ENCODE data around the gene CRY2. TPM values are rescaled to one million over a fixed set of nuclear protein-coding genes. Genes with fewer than 3 reads are reported as not detected.
"Not testable (repeated sequence)": the region's sequence is repeated elsewhere in the genome, so short reads cannot be mapped to it uniquely, and the experiment has no call there.

The CRY2 gene
- total RNA-seq, 2 donors from 2014 or later: 19.8 to 20.1 TPM

DNA sequence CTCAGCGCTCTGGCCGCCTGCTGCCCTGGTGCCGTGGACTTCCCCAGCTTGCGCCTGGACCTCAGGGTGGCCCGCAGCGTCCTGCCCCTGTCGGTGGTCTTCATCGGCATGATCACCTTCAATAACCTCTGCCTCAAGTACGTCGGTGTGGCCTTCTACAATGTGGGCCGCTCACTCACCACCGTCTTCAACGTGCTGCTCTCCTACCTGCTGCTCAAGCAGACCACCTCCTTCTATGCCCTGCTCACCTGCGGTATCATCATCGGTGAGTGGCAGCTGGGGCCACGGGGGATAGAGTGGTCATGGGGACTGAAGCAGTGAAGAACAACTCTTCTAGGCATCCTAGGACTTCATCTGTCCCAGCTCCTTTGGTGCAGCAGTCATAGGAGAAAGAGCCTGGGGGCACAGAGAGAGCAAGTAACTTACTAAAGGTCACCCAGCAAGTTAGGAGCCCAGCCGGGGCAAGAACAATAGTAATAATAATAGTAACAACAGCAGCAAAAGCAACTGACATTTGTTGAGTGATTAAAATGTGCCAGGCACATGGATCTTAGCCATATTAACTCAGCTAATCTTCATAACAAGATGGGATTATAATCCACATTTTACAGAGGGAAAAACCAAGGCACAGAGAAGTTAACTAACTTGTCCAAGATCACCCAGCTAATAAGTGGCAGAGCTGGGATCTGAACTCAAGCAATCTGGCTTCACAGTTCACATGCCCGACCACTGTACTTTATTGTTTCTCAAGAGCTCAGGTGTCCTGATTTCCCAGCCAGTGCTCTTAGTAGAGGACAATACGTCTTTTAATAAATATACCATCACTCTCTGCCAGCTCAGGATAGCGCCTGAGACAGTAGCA, 41.0 kb upstream of the CRY2 start:
- H3K36me3 ChIP-seq (ENCODE audit: control insufficient read depth, insufficient read depth, low read length): peaks cover 9% of the 10 kb centered on the region
- Mint-ChIP-seq H3K27me3 (ENCODE audit: insufficient read depth) (peaks cover 23% of the 10 kb centered on the region), H3K4me3 (peak overlapping the region; percentile 80), H3K27ac (no peak overlapping the region), H3K9me3 (no peaks in the 10 kb centered on the region), H3K36me3 (ENCODE audit: low read depth) (peaks cover 14% of the 10 kb centered on the region), H3K4me1 (peaks cover 17% of the 10 kb centered on the region)
- H3K27ac ChIP-seq (ENCODE audit: low read depth, low read length): no peak overlapping the region
- peaks cover 5% of the 10 kb centered on the region for H3K4me1 ChIP-seq (ENCODE audit: control insufficient read depth, insufficient read depth, low read length)
- H3K4me3 ChIP-seq (ENCODE audit: low read length): peak overlapping the region; percentile 92
- 90 to 93% methylated on average over 14 to 19 of the region's 20 CpGs for WGBS, 2 experiments (ENCODE audit: insufficient coverage in 1 of 2, insufficient read length in 1 of 2)
- no peaks in the 10 kb centered on the region for H3K9me3 ChIP-seq (ENCODE audit: control insufficient read depth, low read length)
- DNase-seq: no peak
- TF ChIP-seq, protein P1, sequence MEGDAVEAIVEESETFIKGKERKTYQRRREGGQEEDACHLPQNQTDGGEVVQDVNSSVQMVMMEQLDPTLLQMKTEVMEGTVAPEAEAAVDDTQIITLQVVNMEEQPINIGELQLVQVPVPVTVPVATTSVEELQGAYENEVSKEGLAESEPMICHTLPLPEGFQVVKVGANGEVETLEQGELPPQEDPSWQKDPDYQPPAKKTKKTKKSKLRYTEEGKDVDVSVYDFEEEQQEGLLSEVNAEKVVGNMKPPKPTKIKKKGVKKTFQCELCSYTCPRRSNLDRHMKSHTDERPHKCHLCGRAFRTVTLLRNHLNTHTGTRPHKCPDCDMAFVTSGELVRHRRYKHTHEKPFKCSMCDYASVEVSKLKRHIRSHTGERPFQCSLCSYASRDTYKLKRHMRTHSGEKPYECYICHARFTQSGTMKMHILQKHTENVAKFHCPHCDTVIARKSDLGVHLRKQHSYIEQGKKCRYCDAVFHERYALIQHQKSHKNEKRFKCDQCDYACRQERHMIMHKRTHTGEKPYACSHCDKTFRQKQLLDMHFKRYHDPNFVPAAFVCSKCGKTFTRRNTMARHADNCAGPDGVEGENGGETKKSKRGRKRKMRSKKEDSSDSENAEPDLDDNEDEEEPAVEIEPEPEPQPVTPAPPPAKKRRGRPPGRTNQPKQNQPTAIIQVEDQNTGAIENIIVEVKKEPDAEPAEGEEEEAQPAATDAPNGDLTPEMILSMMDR (conservative IDR thresholded peaks at IDR 0.05): no peak
- H3K9ac ChIP-seq (ENCODE audit: extremely low read depth, low read length, poor library complexity, severe bottlenecking): peak overlapping the region; percentile 74
- peaks cover 22% of the 10 kb centered on the region for H3K27me3 ChIP-seq (ENCODE audit: control insufficient read depth, insufficient read depth, low read length, poor library complexity, severe bottlenecking)

DNA sequence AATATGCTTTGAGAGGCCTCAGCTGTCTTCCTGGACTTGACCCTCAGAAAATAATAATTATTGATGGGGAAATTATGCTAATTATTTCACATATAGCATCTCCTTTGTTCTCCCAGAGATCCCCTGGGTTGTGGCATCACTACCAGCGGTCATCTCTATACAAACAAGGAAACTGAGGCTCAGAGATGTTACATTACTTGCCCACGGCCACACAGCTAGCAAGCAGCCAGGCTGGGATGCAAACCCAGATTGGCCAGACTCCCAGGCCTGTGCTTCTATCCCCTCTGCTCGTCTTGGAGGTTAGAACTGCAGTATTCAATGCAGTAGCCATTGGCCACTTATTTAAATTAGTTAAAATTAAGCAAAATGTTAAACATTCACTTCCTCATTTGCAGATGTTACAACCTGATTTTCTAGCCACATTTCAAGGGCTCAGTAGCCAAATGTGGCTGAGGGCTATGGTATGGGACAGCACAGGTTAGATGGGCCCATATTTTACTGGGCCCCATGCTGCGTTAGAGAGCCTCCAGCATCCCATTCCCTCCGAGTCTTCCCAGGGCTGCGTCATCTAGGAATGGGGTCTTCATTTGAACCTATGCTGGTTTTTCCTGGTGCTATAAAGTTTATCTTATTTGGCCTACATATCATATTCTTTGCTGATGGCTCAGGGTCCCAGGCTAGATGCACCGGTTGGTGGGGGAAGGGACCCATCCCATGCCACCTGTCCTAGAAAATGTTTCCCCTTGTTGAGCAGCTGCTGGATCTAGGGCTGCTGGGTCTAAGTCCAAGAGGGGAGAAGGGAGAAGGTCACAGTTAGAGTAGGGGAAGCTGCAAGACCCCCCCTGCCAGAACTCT, 40.1 kb upstream of the CRY2 start:
- H3K36me3 Mint-ChIP-seq (ENCODE audit: low read depth): peaks cover 14% of the 10 kb centered on the region
- peak overlapping the region; percentile 80 for H3K4me3 Mint-ChIP-seq
- H3K36me3 ChIP-seq (ENCODE audit: control insufficient read depth, insufficient read depth, low read length): peaks cover 16% of the 10 kb centered on the region
- H3K27ac ChIP-seq (ENCODE audit: low read depth, low read length): no peak overlapping the region
- no peak overlapping the region for H3K27ac Mint-ChIP-seq
- peaks cover 18% of the 10 kb centered on the region for H3K27me3 ChIP-seq (ENCODE audit: control insufficient read depth, insufficient read depth, low read length, poor library complexity, severe bottlenecking)
- DNase-seq: no peak
- H3K4me1 Mint-ChIP-seq: peaks cover 17% of the 10 kb centered on the region
- H3K9ac ChIP-seq (ENCODE audit: extremely low read depth, low read length, poor library complexity, severe bottlenecking): no peak overlapping the region
- H3K9me3 ChIP-seq (ENCODE audit: control insufficient read depth, low read length): no peaks in the 10 kb centered on the region
- peaks cover 5% of the 10 kb centered on the region for H3K4me1 ChIP-seq (ENCODE audit: control insufficient read depth, insufficient read depth, low read length)
- H3K4me3 ChIP-seq (ENCODE audit: low read length): peak overlapping the region; percentile 92
- TF ChIP-seq, protein P1 (conservative IDR thresholded peaks at IDR 0.05): no peak
- 85 to 91% methylated on average over 6 to 7 of the region's 7 CpGs for WGBS, 2 experiments (ENCODE audit: insufficient coverage in 1 of 2, insufficient read length in 1 of 2)
- no peaks in the 10 kb centered on the region for H3K9me3 Mint-ChIP-seq
- H3K27me3 Mint-ChIP-seq (ENCODE audit: insufficient read depth): peaks cover 18% of the 10 kb centered on the region

DNA sequence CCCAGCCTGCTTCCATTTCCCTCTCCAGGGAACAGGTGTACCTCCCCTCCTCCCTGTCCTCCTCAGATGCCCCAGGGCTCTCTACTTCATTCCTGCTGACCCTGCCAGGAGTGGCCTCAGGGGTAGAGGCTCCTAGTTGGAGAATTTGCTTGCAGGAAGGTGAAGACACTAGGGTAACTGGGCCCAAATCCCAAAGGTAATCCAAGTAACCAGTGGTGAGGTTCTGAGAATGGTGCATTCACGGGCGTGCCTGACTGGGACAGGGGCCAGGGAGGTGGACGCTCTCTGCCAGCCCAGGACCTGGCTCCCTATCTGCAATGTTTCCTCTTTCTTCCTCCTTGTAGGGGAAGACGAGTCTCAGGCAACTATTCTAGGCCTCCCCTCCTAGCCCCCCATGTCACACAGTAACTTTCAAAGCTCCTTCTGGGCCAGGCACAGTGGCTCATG, 39.5 kb upstream of the CRY2 start:
- H3K9ac ChIP-seq (ENCODE audit: extremely low read depth, low read length, poor library complexity, severe bottlenecking): no peak overlapping the region
- H3K9me3 Mint-ChIP-seq: no peaks in the 10 kb centered on the region
- H3K9me3 ChIP-seq (ENCODE audit: control insufficient read depth, low read length): no peaks in the 10 kb centered on the region
- H3K4me3 ChIP-seq (ENCODE audit: low read length): peak overlapping the region; percentile 92
- WGBS, 2 experiments (ENCODE audit: insufficient coverage in 1 of 2, insufficient read length in 1 of 2): 83 to 95% methylated on average over 3 to 4 of the region's 4 CpGs
- peaks cover 17% of the 10 kb centered on the region for H3K4me1 Mint-ChIP-seq
- H3K27me3 Mint-ChIP-seq (ENCODE audit: insufficient read depth): peaks cover 11% of the 10 kb centered on the region
- peaks cover 5% of the 10 kb centered on the region for H3K4me1 ChIP-seq (ENCODE audit: control insufficient read depth, insufficient read depth, low read length)
- peaks cover 11% of the 10 kb centered on the region for H3K27me3 ChIP-seq (ENCODE audit: control insufficient read depth, insufficient read depth, low read length, poor library complexity, severe bottlenecking)
- H3K27ac ChIP-seq (ENCODE audit: low read depth, low read length): no peak overlapping the region
- H3K36me3 ChIP-seq (ENCODE audit: control insufficient read depth, insufficient read depth, low read length): peaks cover 17% of the 10 kb centered on the region
- TF ChIP-seq, protein P1 (conservative IDR thresholded peaks at IDR 0.05): no peak
- no peak overlapping the region for H3K27ac Mint-ChIP-seq
- no peak for DNase-seq
- peaks cover 14% of the 10 kb centered on the region for H3K36me3 Mint-ChIP-seq (ENCODE audit: low read depth)
- H3K4me3 Mint-ChIP-seq: no peak overlapping the region

DNA sequence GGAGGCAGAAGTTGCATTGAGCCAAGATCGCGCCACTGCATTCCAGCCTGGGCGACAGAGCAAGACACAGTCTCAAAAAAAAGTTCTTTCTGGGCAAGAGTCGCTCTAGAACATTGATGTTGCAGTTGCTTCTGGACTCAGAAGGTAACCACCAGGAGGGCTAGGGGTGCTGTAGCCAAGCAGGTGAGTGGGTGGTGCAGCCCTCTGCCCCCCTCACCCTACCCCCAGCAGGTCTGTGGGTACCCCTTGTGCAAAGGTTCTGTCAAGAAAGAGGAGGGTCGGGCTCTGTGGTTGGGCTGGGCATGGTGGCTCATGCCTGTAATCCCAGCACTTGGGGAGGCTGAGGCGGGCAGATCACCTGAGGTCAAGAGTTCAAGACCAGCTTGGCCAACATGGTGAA, 38.8 kb upstream of the CRY2 start:
- not testable (repeated sequence) for H3K9me3 ChIP-seq (ENCODE audit: control insufficient read depth, low read length); H3K4me1 ChIP-seq (ENCODE audit: control insufficient read depth, insufficient read depth, low read length); H3K27ac ChIP-seq (ENCODE audit: low read depth, low read length); DNase-seq; H3K9me3 Mint-ChIP-seq; H3K4me3 Mint-ChIP-seq; H3K4me3 ChIP-seq (ENCODE audit: low read length); H3K27me3 Mint-ChIP-seq (ENCODE audit: insufficient read depth); H3K27me3 ChIP-seq (ENCODE audit: control insufficient read depth, insufficient read depth, low read length, poor library complexity, severe bottlenecking); H3K27ac Mint-ChIP-seq; H3K9ac ChIP-seq (ENCODE audit: extremely low read depth, low read length, poor library complexity, severe bottlenecking)
- H3K36me3 Mint-ChIP-seq (ENCODE audit: low read depth): peaks cover 14% of the 10 kb centered on the region
- H3K36me3 ChIP-seq (ENCODE audit: control insufficient read depth, insufficient read depth, low read length): peaks cover 17% of the 10 kb centered on the region
- peaks cover 17% of the 10 kb centered on the region for H3K4me1 Mint-ChIP-seq
- WGBS, 2 experiments (ENCODE audit: insufficient coverage in 1 of 2, insufficient read length in 1 of 2): 90 to 93% methylated on average over 6 of the region's 6 CpGs
